HS-5 (cell line): ENCODE results near the gene SSTR5.
"Not testable (repeated sequence)": the region's sequence is repeated elsewhere in the genome, so short reads cannot be mapped to it uniquely, and the experiment has no call there.

Source experiments
- DNase-seq: peaks from one replicate; pipeline ENCODE4 v3.0.0-alpha.2; 2012; ENCODE audit warnings: low read depth

The SSTR5 gene

DNA sequence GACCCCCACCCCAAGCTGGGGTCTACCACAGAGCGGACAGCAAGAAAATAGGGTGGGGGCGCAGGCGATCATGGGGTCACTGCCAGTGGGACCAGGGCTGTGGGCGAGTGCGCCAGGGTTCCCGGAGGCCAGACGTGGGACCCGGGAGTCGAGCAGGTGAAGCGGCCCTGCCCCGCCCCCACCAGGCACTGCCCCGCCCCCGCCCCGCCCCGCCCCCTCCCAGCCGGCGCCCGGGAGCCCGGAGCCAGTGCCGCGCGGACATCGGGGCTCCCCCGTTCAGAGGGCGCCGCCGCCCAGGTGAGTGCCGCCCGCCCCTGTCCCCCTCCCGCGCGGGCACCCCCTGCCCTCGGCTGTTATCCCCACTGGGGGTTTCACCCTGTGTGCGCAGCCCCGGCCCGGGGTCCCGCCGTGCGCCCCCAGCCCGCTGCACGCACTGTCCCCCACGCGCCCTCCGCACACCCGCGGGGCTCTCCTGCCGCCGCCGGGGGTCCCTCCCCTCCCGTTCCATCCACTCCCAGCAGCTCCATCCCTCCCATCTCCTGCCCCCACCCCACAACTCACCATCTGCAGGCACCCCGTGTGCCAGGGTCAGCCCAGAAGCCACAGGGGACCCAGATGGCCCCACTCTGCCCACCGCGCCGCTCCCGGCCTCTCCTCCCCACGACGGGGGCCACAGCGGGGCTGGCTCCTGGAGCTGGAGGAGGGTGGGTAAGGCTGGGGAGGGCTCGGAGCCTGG is at the start of gene SSTR5:
TSS of gene SSTR5 (plus strand) at position 222 of the 736 bp plus-strand sequence. CDS start 6,122 bp downstream, outside the sequence.
- DNase-seq = no peak

GRCh38 chr16:1024138-1024537 is 48.4 kb upstream of the SSTR5 start:
- DNase-seq = no peak

DNA sequence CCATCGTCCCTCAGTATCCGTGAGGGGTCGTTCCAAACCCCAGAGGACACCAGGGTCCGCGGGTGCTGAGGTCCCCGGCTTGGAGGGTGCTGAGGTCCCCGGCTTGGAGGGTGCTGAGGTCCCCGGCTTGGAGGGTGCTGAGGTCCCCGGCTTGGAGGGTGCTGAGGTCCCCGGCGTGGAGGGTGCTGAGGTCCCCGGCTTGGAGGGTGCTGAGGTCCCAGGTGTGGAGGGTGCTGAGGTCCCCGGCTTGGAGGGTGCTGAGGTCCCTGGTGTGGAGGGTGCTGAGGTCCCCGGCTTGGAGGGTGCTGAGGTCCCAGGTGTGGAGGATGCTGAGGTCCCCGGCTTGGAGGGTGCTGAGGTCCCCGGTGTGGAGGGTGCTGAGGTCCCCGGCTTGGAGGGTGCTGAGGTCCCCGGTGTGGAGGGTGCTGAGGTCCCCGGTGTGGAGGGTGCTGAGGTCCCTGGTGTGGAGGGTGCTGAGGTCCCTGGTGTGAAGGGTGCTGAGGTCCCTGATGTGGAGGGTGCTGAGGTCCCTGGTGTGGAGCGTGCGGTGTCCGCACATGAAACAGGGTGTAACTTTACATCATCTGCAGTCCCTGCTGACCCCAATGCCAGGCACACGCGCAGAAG is 47.3 kb upstream of the SSTR5 start:
- DNase-seq = not testable (repeated sequence)

DNA sequence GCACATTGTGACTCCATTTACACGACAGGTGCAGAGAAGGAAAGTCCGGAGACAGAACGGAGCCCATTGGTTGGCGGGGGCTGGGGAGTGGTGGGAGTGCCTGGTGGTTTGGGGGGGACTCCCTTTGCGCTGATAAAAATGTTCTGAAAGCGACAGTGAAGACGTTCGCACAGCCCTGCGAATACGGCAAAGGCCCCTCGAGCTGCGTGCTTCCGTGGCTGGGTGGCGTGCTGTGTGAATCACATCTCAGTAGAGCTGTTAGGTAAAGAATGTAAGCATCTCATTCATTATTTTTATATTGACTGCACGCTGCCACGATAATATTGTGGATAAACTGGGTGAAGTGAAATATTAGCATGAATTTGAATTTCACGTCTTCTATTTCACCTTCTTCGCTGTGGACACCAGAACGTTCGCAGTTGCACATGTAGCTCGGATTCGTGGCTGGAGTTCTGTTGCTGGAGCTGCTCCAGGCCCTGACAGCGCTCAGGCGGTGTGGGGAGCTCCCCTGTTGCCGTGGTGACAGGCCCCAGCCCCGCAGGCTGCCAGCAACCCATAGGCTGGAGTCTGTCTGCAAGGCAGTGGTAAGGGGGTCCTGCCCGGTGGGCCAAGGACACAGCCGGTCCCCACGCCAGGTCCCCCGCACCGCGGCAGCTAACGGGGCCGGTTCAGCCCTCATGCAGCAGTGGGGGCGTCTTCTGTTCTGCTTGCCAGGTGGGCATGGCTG is 46.3 kb upstream of the SSTR5 start:
- no peak for DNase-seq

GRCh38 chr16:1026784-1027500 is 45.6 kb upstream of the SSTR5 start:
- DNase-seq = no peak

DNA sequence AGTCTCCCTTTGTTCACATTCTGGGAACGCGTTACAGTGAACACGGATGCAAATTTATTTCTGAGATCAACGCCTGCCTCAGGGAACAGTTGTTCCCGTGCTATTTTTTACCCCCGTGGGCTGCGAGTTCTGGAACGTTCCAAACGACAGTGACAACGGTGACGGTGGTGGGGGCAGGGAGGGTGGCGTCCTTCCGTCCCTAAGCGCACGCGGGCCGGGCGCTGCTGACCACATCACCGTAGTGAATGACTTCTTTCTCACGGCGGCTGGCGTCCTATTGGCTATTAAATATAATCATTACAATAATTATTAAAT is 45.1 kb upstream of the SSTR5 start:
- DNase-seq = no peak

GRCh38 chr16:1028056-1028455 is 44.5 kb upstream of the SSTR5 start:
- no peak for DNase-seq

- DNase-seq = no peak
Observed at GRCh38 chr16:1028524-1029258, 43.9 kb upstream of the SSTR5 start.

- no peak for DNase-seq
Observed at GRCh38 chr16:1029259-1029545, 43.3 kb upstream of the SSTR5 start.

DNA sequence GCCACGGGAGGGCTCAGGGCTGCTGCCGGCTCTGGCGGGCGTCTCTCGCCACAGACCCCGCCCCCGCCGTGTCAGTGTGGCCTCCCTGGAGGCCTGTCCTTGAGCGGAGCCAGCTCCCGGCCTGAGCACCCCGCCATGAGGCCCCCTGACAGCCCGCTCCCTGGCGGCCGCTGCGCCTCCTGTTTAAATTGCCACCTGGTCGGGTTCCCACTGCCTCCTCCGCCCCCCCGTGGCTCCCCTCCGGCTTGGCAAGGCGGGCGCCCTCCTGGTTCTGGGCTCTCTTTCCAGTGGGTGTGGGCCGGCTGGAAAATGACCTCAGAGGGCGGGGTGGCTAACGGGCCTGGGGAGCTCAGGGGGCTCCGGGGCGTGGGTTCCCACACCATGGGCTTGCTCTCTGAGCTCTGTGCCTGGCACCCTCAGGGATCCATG is 42.1 kb upstream of the SSTR5 start:
- no peak for DNase-seq

- no peak for DNase-seq
Observed at GRCh38 chr16:1031666-1032065, 40.9 kb upstream of the SSTR5 start.

DNA sequence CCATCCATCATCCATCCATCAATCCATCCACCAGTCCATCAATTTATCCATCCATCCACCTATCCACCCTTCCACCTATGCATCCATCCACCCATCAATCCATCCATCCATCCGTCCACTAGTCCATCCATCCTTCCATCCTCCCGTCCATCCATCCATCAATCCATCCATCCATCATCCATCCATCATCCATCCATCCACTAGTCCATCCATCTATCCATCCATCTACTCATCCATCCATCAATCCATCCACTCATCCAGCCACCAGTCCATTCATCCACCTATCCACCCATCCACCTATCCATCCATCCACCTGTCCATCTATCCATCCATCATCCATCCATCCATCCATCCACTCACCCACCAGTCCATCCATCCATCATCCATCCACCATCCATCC is 39.9 kb upstream of the SSTR5 start:
- no peak for DNase-seq

- no peak for DNase-seq
Observed at GRCh38 chr16:1033128-1033679, 39.3 kb upstream of the SSTR5 start.

DNA sequence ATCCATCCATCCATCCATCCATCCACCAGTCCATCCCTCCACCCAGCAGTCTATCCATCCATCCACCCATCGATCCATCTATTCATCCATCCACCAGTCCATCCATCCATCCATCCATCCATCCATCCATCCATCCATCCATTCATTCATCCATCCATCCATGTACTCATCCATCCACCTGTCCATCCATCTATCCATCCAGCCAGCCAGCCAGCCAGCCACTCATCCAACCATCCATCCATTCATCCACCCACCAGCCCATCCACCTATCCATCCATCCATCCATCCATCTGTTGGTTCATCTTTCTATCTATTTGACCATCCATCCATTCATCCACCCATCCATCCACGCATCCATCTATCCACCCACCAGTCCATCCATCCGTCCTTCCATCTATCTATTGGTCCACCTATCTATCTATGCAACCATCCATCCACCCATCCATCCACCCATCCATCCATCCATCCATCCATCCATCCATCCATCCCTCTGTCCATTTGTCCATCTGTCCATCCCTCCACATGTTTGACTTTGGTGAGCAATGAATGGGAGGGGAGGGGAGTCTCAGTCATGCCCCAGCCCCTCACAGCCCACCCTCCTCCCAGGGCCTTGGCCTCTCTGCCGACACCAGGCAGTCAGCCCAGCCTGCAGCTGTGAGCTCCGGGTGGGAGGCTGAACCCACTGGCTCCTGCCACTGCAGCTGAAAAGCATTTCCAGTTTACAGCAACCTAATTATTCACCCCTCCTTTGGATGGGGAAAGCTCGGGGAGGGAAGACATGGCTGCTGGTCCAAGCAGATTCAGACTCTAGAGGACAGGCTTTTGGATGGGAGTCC is 38.1 kb upstream of the SSTR5 start:
- no peak for DNase-seq

GRCh38 chr16:1035066-1035415 is 37.5 kb upstream of the SSTR5 start:
- DNase-seq = no peak

GRCh38 chr16:1036166-1036565 is 36.4 kb upstream of the SSTR5 start:
- no peak for DNase-seq

DNA sequence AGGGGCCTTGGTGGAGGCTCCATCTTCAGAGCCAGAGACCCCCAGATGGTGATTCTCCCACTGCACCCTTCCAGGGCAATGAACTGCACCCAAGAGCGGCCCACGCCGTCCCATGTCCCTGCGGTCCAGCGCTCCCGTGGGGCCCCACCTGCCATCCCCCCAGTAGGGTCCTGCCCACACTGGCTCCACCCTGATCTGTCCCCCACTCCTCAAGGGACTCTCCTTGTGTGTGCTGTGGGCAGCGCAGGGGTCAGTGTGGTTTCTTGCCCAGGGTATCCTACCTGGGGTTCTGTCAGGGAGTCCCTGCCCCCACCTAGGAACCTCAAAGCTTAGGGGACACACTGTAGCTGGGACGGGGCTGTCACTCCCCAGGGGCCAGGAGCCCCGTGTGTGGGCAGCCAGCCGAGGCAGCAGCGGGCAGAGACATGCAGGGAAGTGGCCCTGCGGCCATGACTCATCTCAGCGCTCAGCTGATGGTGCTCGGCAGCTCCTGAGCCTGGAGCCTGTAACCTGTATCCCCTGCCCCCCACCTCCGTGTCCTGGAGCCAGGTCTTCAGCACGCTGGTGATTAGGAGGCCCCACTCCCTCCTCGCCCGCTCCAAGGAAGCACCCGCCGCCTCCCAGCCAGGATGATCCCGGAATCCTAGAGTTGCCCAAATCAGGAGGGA is 35.7 kb upstream of the SSTR5 start:
- no peak for DNase-seq

DNA sequence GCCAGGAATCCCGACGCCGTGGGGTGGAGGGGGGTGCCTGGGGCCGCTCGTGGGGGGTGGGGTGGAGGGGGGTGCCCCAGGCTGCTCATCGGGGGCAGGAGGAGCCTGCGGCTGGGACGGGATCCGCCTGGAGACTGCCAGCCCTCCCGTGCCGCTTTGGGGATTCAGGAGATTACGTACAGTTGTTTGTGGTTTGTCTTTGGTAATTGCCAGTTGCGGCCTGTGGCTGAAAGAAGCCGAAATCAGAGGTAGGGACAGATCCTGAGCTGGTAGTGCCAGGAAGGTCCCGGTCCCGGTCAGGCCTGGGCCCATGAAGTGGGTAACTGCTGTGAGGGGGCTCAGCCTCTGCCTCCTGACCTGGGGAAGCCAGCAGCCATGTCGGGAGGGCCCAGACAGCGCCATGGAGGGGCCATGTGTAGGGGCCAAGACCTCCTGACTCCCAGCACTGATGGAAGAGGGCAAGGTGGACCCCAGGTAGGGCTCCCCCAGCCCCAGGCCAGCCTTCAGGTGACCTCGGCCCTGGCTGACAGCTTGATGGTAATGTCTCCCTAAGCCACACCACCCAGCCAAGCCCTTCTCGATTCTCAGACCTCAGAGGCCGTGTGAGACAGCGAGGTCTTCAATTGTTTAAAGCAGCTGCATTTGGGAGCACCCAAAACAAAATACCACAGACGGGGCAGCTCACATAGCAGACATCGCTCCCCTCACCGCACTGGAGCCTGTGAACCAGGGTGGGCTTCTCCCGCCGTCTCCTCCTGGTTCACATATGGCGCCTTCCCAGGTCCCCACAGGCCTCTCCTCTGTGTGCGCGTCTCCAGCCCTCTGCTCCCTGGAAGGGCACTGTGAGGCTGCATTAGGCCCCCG is 34.9 kb upstream of the SSTR5 start:
- DNase-seq = no peak

DNA sequence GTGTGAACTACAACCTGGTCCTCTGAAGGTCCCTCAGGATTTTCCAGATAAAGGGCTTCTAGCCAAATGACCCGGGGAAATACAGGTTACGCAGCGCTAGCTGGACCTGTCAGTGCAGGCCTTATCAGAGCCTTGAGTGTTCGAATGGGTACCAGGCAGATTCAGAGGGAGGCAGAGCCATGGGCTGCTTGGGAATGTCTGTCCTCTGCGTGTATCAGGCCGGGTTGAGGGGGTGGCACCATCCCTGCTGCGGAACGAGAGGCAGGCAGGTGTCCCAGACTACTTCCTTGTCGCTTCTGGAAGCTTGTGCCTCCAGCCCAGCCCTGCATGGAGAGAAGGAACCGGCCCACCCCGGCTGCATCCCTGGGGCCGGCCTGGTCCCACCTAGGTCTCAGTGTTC is 33.6 kb upstream of the SSTR5 start:
- DNase-seq = no peak

DNA sequence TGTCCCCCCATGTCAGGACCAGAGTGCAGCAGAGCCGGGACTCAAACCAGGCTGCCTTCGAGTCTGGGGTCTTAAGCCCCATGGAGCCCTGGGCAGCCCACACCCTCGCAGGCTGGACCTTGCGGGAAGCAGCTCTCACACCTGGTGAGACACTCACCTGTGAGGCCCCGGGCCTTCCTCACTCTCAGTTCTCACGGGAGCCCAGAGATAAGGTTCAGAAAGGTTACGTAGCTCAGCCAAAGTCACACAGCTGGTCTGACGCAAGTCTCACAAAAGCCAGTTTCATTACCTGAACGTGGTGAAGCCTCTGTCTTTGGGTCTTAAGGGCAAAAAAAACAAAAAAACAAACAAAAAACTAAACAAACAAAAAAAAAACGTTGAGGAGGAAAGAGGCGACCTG is 32.8 kb upstream of the SSTR5 start:
- DNase-seq = no peak
